Measurements from ENCODE around the gene ZNF32.

The ZNF32 gene

GRCh38 chr10:43648398-43649184 lies at the start of gene ZNF32:
ZNF32 (minus strand) TSS chr10:43648881; CDS start chr10:43646133, 2,748 bp downstream.
- peak; percentile 90 for DNase-seq

- no peak for DNase-seq
These were observed 49.5 kb upstream of the ZNF32 start for GRCh38 chr10:43698156-43698555.

GRCh38 chr10:43696909-43697483 lies 48.3 kb upstream of the ZNF32 start:
- no peak for DNase-seq

- DNase-seq: no peak
These were observed 47.0 kb upstream of the ZNF32 start for GRCh38 chr10:43695730-43696129.

GRCh38 chr10:43695321-43695720 lies 46.6 kb upstream of the ZNF32 start:
- DNase-seq: no peak

GRCh38 chr10:43694526-43694925 lies 45.8 kb upstream of the ZNF32 start:
- no peak for DNase-seq

- DNase-seq: no peak
These were observed 44.9 kb upstream of the ZNF32 start for GRCh38 chr10:43693602-43694001.

- no peak for DNase-seq
These were observed 43.6 kb upstream of the ZNF32 start for GRCh38 chr10:43692051-43692825.

- no peak for DNase-seq
These were observed 42.8 kb upstream of the ZNF32 start for GRCh38 chr10:43691485-43691884.

- DNase-seq: peak; percentile 92
These were observed 41.5 kb upstream of the ZNF32 start for GRCh38 chr10:43689955-43690771.

- peak; percentile 73 for DNase-seq
These were observed 40.9 kb upstream of the ZNF32 start for GRCh38 chr10:43689618-43689954.

- DNase-seq: no peak
These were observed 40.4 kb upstream of the ZNF32 start for GRCh38 chr10:43689007-43689491.

- no peak for DNase-seq
These were observed 39.7 kb upstream of the ZNF32 start for GRCh38 chr10:43688348-43688892.

GRCh38 chr10:43687373-43687772 lies 38.7 kb upstream of the ZNF32 start:
- no peak for DNase-seq

- no peak for DNase-seq
These were observed 37.7 kb upstream of the ZNF32 start for GRCh38 chr10:43686414-43686813.

GRCh38 chr10:43685744-43686143 lies 37.1 kb upstream of the ZNF32 start:
- DNase-seq: no peak

GRCh38 chr10:43684292-43684559 lies 35.5 kb upstream of the ZNF32 start:
- DNase-seq: no peak

- no peak for DNase-seq
These were observed 35.0 kb upstream of the ZNF32 start for GRCh38 chr10:43683451-43684291.

- no peak for DNase-seq
These were observed 34.3 kb upstream of the ZNF32 start for GRCh38 chr10:43682956-43683355.

GRCh38 chr10:43681721-43682120 lies 33.0 kb upstream of the ZNF32 start:
- DNase-seq: no peak

- no peak for DNase-seq
These were observed 32.5 kb upstream of the ZNF32 start for GRCh38 chr10:43681220-43681619.

- no peak for DNase-seq
These were observed 31.4 kb upstream of the ZNF32 start for GRCh38 chr10:43680035-43680434.
